NCI-H1417 treated with DMSO at 0.1 percent for 48 hours (cell line): ENCODE results near the gene GGA2.
"Not testable (repeated sequence)": the region's sequence is repeated elsewhere in the genome, so short reads cannot be mapped to it uniquely, and the experiment has no call there.

Experiments
- DNase-seq: peaks from one replicate; lab custom pipeline; 2025; lab: John Stamatoyannopoulos, UW

GGA2 gene

DNA sequence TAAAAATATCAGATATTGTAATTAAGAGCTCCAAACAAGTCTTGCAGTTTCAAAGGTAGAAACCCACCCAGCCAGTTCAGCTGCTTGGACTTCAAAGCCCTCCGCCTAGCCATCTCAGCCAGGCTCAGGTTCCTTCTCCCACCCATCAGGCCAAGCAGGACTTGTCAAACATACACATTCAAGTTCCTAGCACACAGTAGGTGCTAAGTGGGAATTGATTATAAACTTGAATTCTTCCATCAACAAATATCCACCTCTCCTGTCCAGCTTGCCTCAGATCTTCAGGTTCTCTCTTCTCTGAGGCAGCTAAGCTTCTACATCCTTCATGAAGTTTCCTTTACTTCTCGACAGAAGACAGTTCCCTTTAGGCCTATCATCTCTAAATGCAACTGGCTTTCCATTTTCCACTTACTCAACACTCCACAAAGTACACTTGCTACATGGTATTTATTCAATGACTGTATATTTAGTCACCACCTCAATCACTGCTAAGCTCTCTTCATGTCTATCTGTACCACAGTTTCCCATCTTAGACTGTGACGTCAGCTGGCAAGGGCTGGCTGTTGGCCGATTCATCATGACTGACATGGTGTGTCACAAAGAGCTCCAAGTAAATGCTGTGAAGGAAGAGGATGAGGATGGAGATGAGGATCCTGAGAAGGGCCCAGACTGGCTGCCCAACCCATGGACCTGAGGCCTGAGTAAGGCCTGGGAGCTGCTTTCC, 44.0 kb downstream of the GGA2 start:
- DNase-seq: no peak

DNA sequence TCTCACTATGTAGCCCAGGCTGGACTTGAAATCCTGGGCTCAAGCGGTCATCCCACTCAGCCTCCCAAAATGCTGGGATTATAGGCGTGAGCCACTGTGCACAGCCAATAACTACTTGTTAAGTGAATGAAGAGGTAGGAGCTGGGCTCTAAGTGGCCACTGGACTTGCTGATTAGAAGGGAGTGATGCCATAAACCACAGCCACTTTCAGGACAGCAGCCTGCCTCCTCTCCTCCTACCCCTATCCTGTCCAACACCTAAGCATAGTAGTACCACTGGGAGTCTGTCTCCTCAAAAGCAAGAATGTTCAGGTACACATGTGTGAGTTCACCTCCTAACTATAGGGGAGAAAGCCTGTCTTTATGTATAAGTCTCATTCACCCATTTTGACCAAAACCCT, 45.1 kb downstream of the GGA2 start:
- DNase-seq: no peak

DNA sequence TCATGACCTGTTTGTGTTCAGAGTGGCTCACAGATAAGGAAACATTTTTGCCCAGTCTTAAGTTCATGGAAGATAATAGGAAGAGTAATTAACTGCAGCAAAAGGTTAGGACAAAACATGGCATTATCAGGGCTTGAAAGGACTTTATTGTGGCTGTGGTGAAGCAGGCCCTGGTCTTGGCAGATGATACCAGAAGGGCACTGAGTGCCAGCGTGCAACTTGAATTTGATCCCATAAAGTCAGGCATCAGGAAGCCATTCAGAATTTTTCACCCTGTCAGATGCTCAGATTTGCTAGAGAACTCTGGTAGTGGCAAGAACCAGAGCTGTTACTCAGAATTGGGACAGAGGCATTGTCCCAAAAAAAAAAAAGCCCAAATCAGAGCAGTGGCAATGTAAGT, 46.1 kb downstream of the GGA2 start:
- DNase-seq: no peak

DNA sequence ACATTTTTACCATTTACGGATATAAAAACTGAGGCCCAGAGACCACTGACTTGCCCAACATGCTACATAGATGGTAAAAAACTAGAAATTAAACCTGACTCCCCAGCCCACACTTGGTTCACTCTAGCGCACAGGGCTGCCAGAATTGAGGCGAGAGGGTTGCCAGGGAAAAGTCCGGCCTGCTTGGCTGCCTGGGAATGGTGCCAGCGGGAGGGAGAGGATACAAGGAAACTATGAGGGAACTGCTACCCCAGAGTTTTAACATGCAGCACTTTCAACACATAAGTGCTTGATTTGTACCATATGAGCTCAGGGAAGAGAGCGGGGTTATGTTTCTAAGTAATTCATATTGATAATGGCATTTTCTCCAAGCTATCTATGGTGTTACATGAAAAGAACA, 47.3 kb downstream of the GGA2 start:
- not testable (repeated sequence) for DNase-seq

- DNase-seq: no peak
These were observed 56.8 kb downstream of the GGA2 start for GRCh38 chr16:23453338-23454052.

GRCh38 chr16:23452572-23453337, 57.5 kb downstream of the GGA2 start, which contains the start of gene COG7:
TSS of gene COG7 (minus strand) at chr16:23453189. CDS start at chr16:23452994, 195 bp downstream.
- DNase-seq: peak; percentile 44

DNA sequence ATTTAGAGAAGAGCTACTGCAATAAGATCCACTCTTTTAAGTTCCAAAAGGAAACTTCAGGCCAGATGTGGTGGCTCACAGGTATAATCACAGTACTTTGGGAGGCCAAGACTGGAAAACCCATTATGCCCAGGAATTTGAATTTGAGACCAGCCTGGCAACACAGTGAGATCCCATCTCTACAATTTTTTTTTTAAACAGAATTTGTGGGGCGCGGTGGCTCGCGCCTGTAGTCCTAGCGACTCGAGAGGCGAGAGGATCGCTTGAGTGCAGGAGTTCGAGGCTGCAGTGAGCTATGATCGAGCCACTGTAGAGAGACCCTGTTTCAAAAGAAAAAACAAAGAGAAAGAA, 58.1 kb downstream of the GGA2 start:
- no peak for DNase-seq

- DNase-seq: no peak
These were observed 61.9 kb downstream of the GGA2 start for GRCh38 chr16:23448392-23448791.

DNA sequence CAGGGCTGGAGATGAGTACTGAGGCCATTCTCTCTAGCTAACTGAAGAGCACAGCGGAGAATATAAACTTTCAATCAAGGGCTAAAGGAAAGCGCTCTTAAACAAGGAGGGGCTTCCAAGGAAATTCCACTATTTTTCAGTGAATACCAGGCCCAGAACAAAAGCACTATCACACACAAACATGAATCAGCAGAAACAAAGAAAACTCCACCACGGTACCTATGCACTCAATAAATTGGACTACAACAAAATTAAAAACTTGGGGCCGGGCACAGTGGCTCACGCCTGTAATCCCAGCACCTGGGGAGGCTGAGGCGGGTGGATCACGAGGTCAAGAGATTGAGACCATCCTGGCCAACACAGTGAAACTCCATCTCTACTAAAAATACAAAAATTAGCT, 72.8 kb downstream of the GGA2 start:
- not testable (repeated sequence) for DNase-seq

DNA sequence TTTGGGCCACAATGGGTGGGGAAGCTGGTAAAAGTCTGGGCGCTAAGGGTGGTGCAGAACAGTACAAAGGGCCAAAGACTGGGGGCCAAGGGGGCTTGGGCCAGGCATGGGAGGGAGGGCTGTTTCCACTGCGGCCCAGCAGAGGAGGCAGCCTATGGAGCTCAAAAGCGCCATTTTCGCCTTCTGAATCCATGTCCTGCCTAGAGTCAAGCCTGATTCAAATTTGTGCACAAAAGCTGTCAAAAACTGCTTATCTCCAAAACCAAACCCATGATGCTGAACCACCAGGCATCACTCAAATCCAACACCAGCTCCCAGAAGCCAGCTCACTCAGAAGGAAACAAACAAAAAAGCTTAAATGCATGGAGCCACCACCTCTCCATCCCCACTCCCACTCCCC, 73.3 kb downstream of the GGA2 start:
- DNase-seq: no peak

DNA sequence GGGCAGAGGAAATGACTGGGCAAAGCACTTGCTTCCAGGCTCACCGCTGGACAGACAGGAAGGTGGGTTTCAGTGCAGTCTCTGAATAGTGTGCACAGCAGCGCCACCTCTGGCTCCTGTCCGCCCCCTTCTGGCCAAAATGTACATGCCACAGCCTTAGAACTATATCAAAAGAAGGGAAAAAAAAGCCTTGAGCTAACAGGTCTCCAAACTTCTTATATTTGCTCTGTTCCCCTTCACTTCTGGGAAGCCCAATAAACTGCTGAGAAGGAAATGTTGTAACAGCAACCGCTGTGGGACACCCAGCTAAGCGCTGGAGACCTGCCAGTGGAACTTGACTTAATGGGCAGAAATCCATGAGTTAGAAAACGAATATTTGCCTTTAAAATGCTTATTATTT, 74.8 kb downstream of the GGA2 start:
- peak; percentile 1 for DNase-seq

DNA sequence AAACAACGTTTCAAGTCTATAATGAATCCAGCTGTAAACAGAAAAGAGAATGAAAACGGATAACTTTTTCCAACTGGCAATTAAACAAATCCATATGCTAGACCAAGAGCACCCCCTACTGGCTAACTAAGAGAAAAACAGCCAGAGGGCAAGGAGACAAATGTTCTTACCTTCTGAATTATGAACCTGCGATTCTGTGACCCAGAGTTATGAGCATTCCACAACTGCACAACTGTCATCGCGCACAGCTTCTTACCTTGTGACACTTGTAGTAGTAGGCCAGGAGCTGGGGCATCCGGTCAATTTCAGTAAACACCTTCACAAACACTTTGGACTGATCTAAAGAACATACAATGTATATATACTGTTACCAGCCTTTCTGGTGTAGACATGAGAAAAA, 75.9 kb downstream of the GGA2 start:
- peak; percentile 6 for DNase-seq

- no peak for DNase-seq
These were observed 76.9 kb downstream of the GGA2 start for GRCh38 chr16:23433261-23433920.

DNA sequence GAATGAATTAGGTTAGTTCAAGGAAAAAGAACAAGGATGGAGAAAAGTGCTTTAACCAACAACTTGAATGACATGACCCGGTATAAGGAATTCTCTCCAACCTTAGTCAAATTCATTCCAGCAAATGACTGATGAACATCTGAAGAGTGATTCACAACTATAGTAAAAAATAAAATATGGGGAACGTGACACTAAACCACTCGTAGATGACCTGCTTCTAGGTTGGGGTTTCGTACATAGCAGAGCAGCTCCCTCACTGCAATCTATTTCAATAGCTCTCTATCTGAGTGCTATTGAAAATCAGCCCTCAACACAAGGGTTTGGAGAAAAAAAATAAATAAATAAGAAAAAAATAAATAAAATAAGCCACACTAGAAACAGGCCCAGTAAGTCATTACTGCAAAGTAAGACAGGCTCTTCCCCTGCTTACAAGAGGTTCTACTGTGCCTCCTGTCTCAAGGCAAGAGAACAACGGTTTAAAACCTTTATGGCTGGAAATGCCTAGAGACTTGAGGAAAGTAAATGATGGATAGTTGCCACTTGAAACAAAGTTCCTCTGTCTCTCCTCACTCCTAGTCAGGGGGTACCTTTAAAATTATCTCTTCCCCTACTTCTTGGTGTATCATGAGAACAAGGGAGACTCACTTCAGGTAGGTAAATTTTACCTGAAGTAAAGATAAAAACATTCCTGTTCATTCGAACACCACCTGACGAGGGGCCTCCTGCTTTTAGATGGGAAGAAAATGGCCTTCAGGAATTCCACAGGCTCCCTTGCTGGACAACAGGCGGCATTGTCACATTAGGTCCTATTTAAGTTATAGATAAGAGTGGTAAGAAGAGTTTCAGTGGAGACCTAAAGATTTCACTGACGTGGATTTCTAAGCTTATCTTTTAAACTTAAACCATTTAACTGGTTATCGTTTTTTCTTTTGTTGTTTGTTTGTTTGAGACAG, 77.8 kb downstream of the GGA2 start:
- no peak for DNase-seq

DNA sequence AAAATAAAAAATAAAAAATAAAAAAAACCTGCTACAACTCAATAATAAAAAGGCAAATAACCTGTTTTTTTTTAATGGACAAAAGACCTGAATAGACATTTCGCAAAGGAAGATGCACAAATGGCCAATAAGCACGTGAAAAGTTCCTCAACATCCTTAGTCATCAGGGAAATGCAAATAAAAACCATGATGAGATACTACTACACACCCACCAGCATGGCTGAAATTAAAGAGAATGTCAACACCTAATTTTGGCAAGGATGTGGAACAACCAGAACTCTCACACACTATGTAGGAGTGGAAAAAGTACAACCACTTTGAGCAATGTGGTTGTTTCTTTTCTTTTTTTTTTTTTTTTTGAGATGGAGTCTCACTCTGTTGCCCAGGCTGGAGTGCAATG, 81.9 kb downstream of the GGA2 start:
- no peak for DNase-seq

GRCh38 chr16:23424292-23424958, 85.9 kb downstream of the GGA2 start:
- DNase-seq: no peak

DNA sequence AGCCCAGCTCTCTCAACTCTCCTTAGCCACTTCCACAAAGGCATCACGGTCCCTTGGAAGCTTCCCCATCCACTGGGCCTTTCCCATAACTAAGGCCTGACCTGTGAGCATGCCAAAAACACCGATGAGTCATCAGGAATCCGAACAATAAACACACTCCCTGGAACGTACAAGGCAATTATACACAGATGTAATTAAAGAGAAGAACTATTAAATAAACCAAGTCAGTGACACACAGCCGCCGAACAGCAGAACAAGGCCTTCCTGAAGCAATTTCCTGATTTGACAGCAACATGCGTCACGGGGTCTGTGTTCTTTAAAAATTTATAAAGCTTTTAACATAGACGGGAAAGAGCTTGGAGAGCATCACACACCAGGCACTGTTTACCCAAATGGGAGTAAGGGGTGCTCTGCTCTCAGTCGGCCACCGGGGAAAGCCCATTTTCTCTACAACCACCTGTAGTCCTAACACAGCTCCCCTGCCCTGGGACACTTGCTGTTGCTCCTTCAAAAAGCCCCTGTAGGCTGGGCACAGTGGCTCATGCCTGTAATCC, 86.7 kb downstream of the GGA2 start:
- peak; percentile 75 for DNase-seq

GRCh38 chr16:23420011-23420410, 90.3 kb downstream of the GGA2 start:
- no peak for DNase-seq

DNA sequence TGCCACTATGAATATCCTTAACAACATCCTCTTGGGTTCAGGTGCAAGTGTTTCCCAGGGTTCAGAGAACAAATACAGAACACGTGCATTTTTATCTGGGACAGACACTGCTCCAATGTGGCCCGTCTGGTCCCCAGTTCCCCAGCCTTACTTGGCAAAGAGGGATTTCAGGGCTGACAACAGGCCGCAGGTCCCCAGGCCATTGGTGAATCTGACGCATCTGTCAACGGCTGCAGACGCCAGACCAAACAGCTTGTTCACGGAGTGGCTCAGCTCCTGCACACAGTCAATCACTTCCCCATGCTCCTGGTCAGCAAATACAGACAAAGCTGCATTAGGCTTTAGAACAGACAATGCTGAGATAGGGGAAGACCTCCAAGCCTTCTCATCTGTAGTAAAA, 93.5 kb downstream of the GGA2 start:
- DNase-seq: no peak

DNA sequence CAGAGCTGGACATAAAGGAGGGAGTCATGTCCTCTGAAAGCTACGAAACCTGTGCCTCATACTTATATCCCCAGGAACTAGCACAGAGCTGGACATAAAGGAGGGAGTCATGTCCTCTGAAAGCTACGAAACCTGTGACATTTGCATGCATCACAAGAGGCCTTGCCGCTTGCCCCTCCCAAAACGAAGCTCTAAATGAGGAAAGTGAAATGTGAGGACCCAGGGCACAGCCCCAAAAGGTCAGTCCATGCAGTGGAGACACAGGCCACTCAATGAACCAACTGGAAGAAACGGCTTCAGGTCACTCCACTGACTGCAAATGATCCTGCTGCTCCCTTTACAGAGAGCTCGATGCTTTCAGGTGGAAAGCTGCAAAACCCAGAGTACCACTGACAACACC, 95.6 kb downstream of the GGA2 start:
- DNase-seq: no peak
